CD4-positive, CD25-positive, alpha-beta regulatory T cell (primary cell): ENCODE results near the gene EXOSC5. TPM values are rescaled to one million over a fixed set of nuclear protein-coding genes. Genes with fewer than 3 reads are reported as not detected.

Experiments
- ATAC-seq, 2 donors: fragments of 150-1000 bp; cut with Tn5 transposase; one replicate each; pipeline ENCODE4 v1.10.0; 2021; ENCODE audit warnings: low read depth in 2 of 2, moderate number of reproducible peaks in 2 of 2, moderate library complexity in 1 of 2
- DNase-seq, 3 donors: peaks; one replicate each; pipeline versions ENCODE4 v3.0.0 to v3.0.0-alpha.2; 2012 to 2022; ENCODE audit warnings: mixed read lengths in 1 of 3
- H3K27ac ChIP-seq: one replicate; pipeline ENCODE4 v1.7.0; 2013; ENCODE audit warnings: mild to moderate bottlenecking, low read length; ENCODE audit not compliant: insufficient read depth, poor library complexity, severe bottlenecking
- H3K27me3 ChIP-seq: one replicate; pipeline ENCODE4 v1.7.0; 2013; ENCODE audit warnings: low read length; ENCODE audit not compliant: control insufficient read depth, insufficient read depth
- H3K36me3 ChIP-seq: one replicate; pipeline ENCODE4 v1.7.0; 2013; ENCODE audit warnings: mild to moderate bottlenecking, low read length, moderate library complexity; ENCODE audit not compliant: control insufficient read depth, insufficient read depth
- H3K4me1 ChIP-seq: 2 replicates; pipeline ENCODE4 v1.7.0; 2013; ENCODE audit warnings: mild to moderate bottlenecking, low read length; ENCODE audit not compliant: insufficient read depth, control insufficient read depth, poor library complexity, severe bottlenecking
- H3K4me3 ChIP-seq: one replicate; pipeline ENCODE4 v1.7.0; 2013; ENCODE audit warnings: low read depth, mild to moderate bottlenecking, low read length, moderate library complexity
- H3K9me3 ChIP-seq, 2 experiments: 1 replicate in 1 of 2; 2 replicates in 1 of 2; pipeline ENCODE4 v1.7.0; 2013; ENCODE audit warnings: low read length in 2 of 2, mild to moderate bottlenecking in 1 of 2, moderate library complexity in 1 of 2; ENCODE audit not compliant: control insufficient read depth in 2 of 2
- H3K27ac Mint-ChIP-seq, 3 donors: one replicate each; pipeline ENCODE4 v1.8.0; 2020 to 2022; ENCODE audit warnings: mild to moderate bottlenecking in 3 of 3, mixed read lengths in 3 of 3, moderate library complexity in 2 of 3
- H3K27me3 Mint-ChIP-seq: one replicate; pipeline ENCODE4 v1.8.0; 2022; ENCODE audit warnings: mild to moderate bottlenecking, mixed read lengths
- H3K36me3 Mint-ChIP-seq: one replicate; pipeline ENCODE4 v1.8.0; 2020; ENCODE audit warnings: mixed read lengths
- H3K4me1 Mint-ChIP-seq, 4 donors: one replicate each; pipeline ENCODE4 v1.8.0; 2020 to 2022; ENCODE audit warnings: mixed read lengths in 4 of 4, mild to moderate bottlenecking in 1 of 4
- H3K4me3 Mint-ChIP-seq, 4 donors: one replicate each; pipeline ENCODE4 v1.8.0; 2020 to 2022; ENCODE audit warnings: mild to moderate bottlenecking in 4 of 4, mixed read lengths in 4 of 4, moderate library complexity in 3 of 4
- H3K9me3 Mint-ChIP-seq, 7 donors: one replicate each; pipeline ENCODE4 v1.8.0; 2020 to 2022; ENCODE audit warnings: mixed read lengths in 7 of 7, mild to moderate bottlenecking in 3 of 7, moderate library complexity in 2 of 7
- polyA plus RNA-seq, 4 donors: library from polyadenylated mRNA; unstranded; fragments of 300-500 nt; fragmentation: Illumina TruSeq; gene quantifications; one replicate each; pipeline ENCODE4 v1.2.3, GENCODE V29; 2021
- total RNA-seq: library from RNA; stranded (reverse); gene quantifications from one replicate; pipeline ENCODE4 v1.2.3, GENCODE V29; 2022

The EXOSC5 gene
- total and polyA plus RNA-seq, 5 donors from 2014 or later = 13.9 to 65.3 (median 55.6) TPM

GRCh38 chr19:41363371-41363752 lies 33.8 kb downstream of the EXOSC5 start:
- H3K9me3 ChIP-seq = no peaks in the 10 kb centered on the region
- H3K4me1 ChIP-seq = peaks cover 25% of the 10 kb centered on the region
- ATAC-seq (no peak), DNase-seq (no peak)
- Mint-ChIP-seq H3K27me3 (no peaks in the 10 kb centered on the region), H3K27ac (peak overlapping the region; percentile 100), H3K4me1 (peaks cover 2 to 49% (median 21%) of the 10 kb centered on the region in 4 donors), H3K36me3 (no peaks in the 10 kb centered on the region), H3K9me3 (no peaks in the 10 kb centered on the region), H3K4me3 (peak overlapping the region; percentile 93 to 98 (median 95))
- peak overlapping the region; percentile 97 for H3K4me3 ChIP-seq
- peak overlapping the region; percentile 100 for H3K27ac ChIP-seq
- no peaks in the 10 kb centered on the region for H3K36me3 ChIP-seq
- H3K27me3 ChIP-seq = no peaks in the 10 kb centered on the region

- Mint-ChIP-seq H3K9me3 (no peaks in the 10 kb centered on the region), H3K27me3 (no peaks in the 10 kb centered on the region), H3K4me3 (peak overlapping the region; percentile 9 to 98 (median 84)), H3K27ac (peak overlapping the region in 2 of 3 donors; percentile 100), H3K36me3 (no peaks in the 10 kb centered on the region), H3K4me1 (peaks cover 8 to 60% (median 30%) of the 10 kb centered on the region in 4 donors)
- Histone ChIP-seq H3K9me3 (no peaks in the 10 kb centered on the region), H3K27ac (peak overlapping the region; percentile 100), H3K36me3 (no peaks in the 10 kb centered on the region), H3K4me3 (peak overlapping the region; percentile 3), H3K27me3 (no peaks in the 10 kb centered on the region), H3K4me1 (peaks cover 36% of the 10 kb centered on the region)
- DNase-seq = no peak
- ATAC-seq = no peak
Observed at GRCh38 chr19:41362143-41362847, 34.9 kb downstream of the EXOSC5 start.

GRCh38 chr19:41359741-41360140 lies 37.4 kb downstream of the EXOSC5 start:
- H3K9me3 Mint-ChIP-seq = peaks cover 0 to 2% (median 0%) of the 10 kb centered on the region in 7 donors
- ATAC-seq (no peak), DNase-seq (no peak)
- peak overlapping the region in 2 of 3 donors; percentile 51 to 69 for H3K27ac Mint-ChIP-seq
- no peak overlapping the region for H3K27ac ChIP-seq
- H3K36me3 ChIP-seq = no peaks in the 10 kb centered on the region
- no peaks in the 10 kb centered on the region for H3K27me3 ChIP-seq
- H3K4me1 Mint-ChIP-seq = peaks cover 8 to 78% (median 51%) of the 10 kb centered on the region in 4 donors
- no peaks in the 10 kb centered on the region for H3K9me3 ChIP-seq
- H3K27me3 Mint-ChIP-seq = peaks cover 5% of the 10 kb centered on the region
- H3K4me3 ChIP-seq = no peak overlapping the region
- H3K36me3 Mint-ChIP-seq = no peaks in the 10 kb centered on the region
- H3K4me3 Mint-ChIP-seq = no peak overlapping the region
- peaks cover 61% of the 10 kb centered on the region for H3K4me1 ChIP-seq

GRCh38 chr19:41357746-41358145 lies 39.4 kb downstream of the EXOSC5 start:
- Mint-ChIP-seq H3K4me1 (peaks cover 8 to 68% (median 49%) of the 10 kb centered on the region in 4 donors), H3K27me3 (peaks cover 5% of the 10 kb centered on the region), H3K9me3 (peaks cover 0 to 4% (median 0%) of the 10 kb centered on the region in 7 donors), H3K36me3 (no peaks in the 10 kb centered on the region), H3K4me3 (peak overlapping the region; percentile 57 to 100 (median 87)), H3K27ac (peak overlapping the region; percentile 93 to 97 (median 96))
- peak overlapping the region; percentile 2 for H3K4me3 ChIP-seq
- DNase-seq (no peak), ATAC-seq (no peak)
- no peaks in the 10 kb centered on the region for H3K9me3 ChIP-seq
- H3K27ac ChIP-seq = peak overlapping the region; percentile 66
- no peaks in the 10 kb centered on the region for H3K36me3 ChIP-seq
- peaks cover 56% of the 10 kb centered on the region for H3K4me1 ChIP-seq
- no peaks in the 10 kb centered on the region for H3K27me3 ChIP-seq

GRCh38 chr19:41356984-41357739 lies 40.0 kb downstream of the EXOSC5 start:
- H3K4me1 ChIP-seq = peaks cover 53% of the 10 kb centered on the region
- H3K27me3 ChIP-seq = no peaks in the 10 kb centered on the region
- H3K4me3 Mint-ChIP-seq = peak overlapping the region; percentile 50 to 100 (median 88)
- peak overlapping the region; percentile 66 for H3K27ac ChIP-seq
- ATAC-seq = peak in 1 of 2 donors; percentile 15
- peak overlapping the region; percentile 93 to 97 (median 96) for H3K27ac Mint-ChIP-seq
- peak overlapping the region; percentile 44 for H3K4me3 ChIP-seq
- peaks cover 5% of the 10 kb centered on the region for H3K27me3 Mint-ChIP-seq
- H3K36me3 Mint-ChIP-seq = no peaks in the 10 kb centered on the region
- H3K36me3 ChIP-seq = no peaks in the 10 kb centered on the region
- H3K9me3 Mint-ChIP-seq = peaks cover 0 to 4% (median 0%) of the 10 kb centered on the region in 7 donors
- H3K9me3 ChIP-seq = no peaks in the 10 kb centered on the region
- peaks cover 8 to 64% (median 45%) of the 10 kb centered on the region in 4 donors for H3K4me1 Mint-ChIP-seq
- peak in 2 of 3 donors; percentile 31 to 84 for DNase-seq

- H3K27ac ChIP-seq = peak overlapping the region; percentile 66
- peak overlapping the region; percentile 50 to 100 (median 88) for H3K4me3 Mint-ChIP-seq
- peak overlapping the region; percentile 93 to 99 (median 97) for H3K27ac Mint-ChIP-seq
- H3K9me3 Mint-ChIP-seq = peaks cover 0 to 4% (median 0%) of the 10 kb centered on the region in 7 donors
- peaks cover 58% of the 10 kb centered on the region for H3K4me1 ChIP-seq
- H3K27me3 ChIP-seq = no peaks in the 10 kb centered on the region
- H3K4me3 ChIP-seq = no peak overlapping the region
- no peaks in the 10 kb centered on the region for H3K9me3 ChIP-seq
- DNase-seq = peak in 1 of 3 donors; percentile 16
- H3K4me1 Mint-ChIP-seq = peaks cover 8 to 62% (median 47%) of the 10 kb centered on the region in 4 donors
- ATAC-seq = no peak
- peaks cover 3% of the 10 kb centered on the region for H3K36me3 Mint-ChIP-seq
- H3K27me3 Mint-ChIP-seq = peaks cover 5% of the 10 kb centered on the region
- H3K36me3 ChIP-seq = no peaks in the 10 kb centered on the region
Observed at GRCh38 chr19:41355802-41356201, 41.4 kb downstream of the EXOSC5 start.

- H3K27me3 Mint-ChIP-seq = peaks cover 5% of the 10 kb centered on the region
- Histone ChIP-seq H3K27me3 (no peaks in the 10 kb centered on the region), H3K9me3 (no peaks in the 10 kb centered on the region), H3K4me3 (peak overlapping the region; percentile 19), H3K36me3 (no peaks in the 10 kb centered on the region), H3K4me1 (peaks cover 65% of the 10 kb centered on the region), H3K27ac (peak overlapping the region; percentile 92)
- peaks cover 0 to 4% (median 0%) of the 10 kb centered on the region in 7 donors for H3K9me3 Mint-ChIP-seq
- peaks cover 4% of the 10 kb centered on the region for H3K36me3 Mint-ChIP-seq
- DNase-seq (no peak), ATAC-seq (no peak)
- H3K4me3 Mint-ChIP-seq = peak overlapping the region; percentile 50 to 100 (median 88)
- peak overlapping the region; percentile 93 to 99 (median 97) for H3K27ac Mint-ChIP-seq
- H3K4me1 Mint-ChIP-seq = peaks cover 8 to 64% (median 48%) of the 10 kb centered on the region in 4 donors
Observed at GRCh38 chr19:41355035-41355434, 42.1 kb downstream of the EXOSC5 start.
